ENCODE data around the gene ADCY6.

DNA sequence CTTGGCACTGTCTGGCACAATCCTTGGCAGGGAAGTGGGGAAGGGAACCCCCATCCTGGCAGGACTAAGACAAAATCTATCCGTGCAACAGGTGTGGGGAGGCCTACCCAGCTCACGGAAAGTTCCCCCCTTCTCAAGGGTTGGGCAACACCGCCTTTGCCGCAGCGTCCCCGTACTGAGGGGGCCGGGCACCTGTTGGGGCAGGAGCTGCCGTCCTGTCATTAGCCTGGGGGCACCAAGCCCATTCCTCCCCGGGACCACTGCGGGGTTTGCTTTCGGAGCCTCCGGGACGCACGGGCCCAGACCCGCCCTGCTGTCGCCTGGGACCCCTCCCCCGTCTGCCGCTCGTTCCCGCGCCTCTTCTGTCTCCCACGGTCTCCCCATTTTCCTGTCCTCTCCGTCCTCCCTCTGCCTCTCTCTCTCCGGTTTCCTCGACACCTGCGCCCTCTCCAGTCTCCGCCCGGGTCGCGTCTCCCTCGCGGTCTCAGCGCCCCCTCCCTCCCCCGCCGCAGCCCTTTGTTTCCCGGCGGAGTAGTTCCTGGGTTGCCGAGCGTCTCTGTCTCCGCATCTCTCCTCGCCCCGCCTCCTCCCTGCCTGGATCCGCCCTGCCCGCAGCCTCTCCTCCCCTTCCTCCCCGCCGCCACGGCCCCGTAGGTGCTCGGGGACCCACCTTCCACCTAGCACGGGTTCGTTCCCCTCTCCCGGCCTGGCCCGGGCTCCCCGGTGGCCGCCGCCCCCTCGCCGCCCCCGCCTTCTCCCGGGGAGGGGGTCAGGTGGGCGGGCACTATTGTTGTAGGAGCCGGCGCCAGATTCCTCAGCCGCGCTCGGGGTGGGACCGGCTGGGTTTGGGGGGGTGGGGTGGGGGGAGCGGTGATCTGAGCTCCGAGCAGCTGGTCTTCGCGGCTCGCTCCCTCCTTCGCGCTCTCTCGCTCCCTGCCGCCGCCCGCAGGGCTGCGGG, 29.3 kb upstream of the ADCY6 start, which contains the start of gene CACNB3:
- TF ChIP-seq, protein P1, sequence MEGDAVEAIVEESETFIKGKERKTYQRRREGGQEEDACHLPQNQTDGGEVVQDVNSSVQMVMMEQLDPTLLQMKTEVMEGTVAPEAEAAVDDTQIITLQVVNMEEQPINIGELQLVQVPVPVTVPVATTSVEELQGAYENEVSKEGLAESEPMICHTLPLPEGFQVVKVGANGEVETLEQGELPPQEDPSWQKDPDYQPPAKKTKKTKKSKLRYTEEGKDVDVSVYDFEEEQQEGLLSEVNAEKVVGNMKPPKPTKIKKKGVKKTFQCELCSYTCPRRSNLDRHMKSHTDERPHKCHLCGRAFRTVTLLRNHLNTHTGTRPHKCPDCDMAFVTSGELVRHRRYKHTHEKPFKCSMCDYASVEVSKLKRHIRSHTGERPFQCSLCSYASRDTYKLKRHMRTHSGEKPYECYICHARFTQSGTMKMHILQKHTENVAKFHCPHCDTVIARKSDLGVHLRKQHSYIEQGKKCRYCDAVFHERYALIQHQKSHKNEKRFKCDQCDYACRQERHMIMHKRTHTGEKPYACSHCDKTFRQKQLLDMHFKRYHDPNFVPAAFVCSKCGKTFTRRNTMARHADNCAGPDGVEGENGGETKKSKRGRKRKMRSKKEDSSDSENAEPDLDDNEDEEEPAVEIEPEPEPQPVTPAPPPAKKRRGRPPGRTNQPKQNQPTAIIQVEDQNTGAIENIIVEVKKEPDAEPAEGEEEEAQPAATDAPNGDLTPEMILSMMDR (IDR thresholded peaks at IDR 0.05; ENCODE audit: low read length), result no peak
- TF ChIP-seq EZH2 (IDR thresholded peaks at IDR 0.05; ENCODE audit: borderline replicate concordance, low read length), result no peak
